ENCODE results near the gene EVL.

GRCh38 chr14:100188392-100189030 is 123.3 kb downstream of the EVL start:
- TF ChIP-seq POLR2AphosphoS5 (IDR thresholded peaks at IDR 0.05; ENCODE audit: insufficient read depth, low read depth, low read length) (no peak), CTCF (IDR thresholded peaks at IDR 0.05; ENCODE audit: extremely low read depth in 1 of 2, insufficient read depth in 1 of 2, low read depth in 1 of 2, low read length in 2 of 2) (no peak), POLR2A (IDR thresholded peaks at IDR 0.05; ENCODE audit: low read depth, low read length) (no peak), FOS (IDR thresholded peaks at IDR 0.05; ENCODE audit: borderline replicate concordance, insufficient read depth, low read length) (no peak), EZH2 (IDR thresholded peaks at IDR 0.05; ENCODE audit: borderline replicate concordance, low read depth, low read length, severe bottlenecking) (no peak)

Measured in endothelial cell of umbilical vein (primary cell).